ENCODE results near the gene CCL17.
"Not testable (repeated sequence)": the region's sequence is repeated elsewhere in the genome, so short reads cannot be mapped to it uniquely, and the experiment has no call there.

CCL17 gene

DNA sequence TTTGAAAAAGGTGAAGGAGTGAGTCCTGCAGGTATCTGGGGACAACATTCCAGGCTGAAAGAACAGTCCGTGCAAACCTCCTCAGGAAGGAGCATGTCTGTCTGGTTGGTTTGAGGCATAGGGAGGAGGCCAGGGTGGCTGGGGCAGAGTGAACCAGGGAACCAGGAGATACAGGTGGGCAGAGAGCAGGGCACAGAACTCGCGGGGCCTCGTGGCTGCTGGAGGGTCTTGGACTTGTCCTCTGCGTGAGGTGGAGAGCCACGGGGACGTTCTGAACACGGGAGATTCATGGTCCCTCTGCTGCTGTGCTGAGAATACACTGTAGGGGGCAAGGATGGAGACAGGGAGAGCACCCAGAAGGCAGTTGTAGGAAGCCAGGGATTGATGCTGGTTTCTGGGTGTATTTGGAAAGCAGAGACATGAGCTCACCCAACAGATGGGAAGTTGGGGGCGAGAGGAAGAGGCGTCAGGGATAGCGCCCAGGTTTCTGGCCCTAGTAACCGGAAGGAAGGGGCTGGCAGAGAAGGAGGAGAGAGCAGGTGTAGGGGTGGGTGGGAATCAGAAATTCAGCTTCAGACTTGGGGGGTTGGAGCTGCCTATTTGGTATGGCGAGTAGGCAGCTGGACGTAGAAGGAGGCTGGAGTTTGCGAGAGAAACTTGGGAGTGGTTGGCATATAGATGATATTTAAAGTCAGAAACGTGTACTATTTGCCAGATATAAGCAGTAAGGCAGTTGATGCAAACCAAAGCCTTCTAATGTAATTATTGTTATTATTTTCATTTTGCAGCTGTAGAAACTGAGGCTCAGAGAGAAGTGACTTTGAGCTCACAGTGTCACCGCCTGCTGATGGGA is at the start of gene CCL17:
CCL17 (plus strand) TSS at position 803 of the 853 bp plus-strand sequence. CDS start 9,166 bp downstream, outside the sequence.
- no peak for DNase-seq (ENCODE audit: low read depth)

DNA sequence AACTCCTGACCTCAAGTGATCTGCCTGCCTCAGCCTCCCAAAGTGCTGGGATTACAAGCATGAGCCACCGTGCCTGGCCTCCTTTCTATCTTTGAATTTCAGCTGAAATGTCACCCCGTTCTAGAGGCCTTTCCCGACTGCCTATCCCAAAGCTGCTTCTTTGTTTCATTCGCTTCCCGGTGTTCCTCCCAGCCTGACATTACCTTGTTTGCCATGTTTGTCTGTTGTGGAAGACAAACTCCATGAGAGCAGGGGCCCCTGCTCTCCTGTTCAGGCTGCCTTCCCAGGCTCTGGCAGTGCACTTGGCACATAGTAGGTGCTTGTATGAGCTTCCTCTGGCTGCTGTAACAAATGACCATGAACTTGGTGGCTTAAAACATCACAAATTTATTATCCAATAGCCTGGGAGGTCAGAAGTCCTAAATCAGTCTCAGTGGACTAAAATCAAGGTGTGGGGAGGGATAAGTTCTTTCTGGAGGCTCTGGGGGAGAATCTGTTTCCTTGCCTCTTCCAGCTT is 48.6 kb upstream of the CCL17 start:
- DNase-seq (ENCODE audit: low read depth), result no peak

DNA sequence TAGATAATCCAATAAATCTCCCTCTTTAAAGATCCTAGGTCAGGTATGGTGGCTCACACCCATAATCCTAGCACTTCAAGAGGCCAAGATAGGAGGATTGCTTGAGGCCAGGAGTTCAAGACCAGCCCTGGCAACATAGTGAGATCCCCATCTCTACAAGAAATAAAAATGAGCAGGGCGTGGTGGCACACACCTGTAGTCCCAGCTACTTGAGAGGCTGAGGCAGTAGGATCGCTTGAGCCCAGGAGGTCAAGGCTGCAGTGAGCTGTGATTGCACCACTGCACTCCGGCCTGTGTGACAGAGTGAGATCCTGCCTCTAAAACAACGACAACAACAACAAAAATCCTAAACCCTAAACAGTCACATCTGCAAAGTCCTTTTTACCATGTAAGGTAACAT is 48.0 kb upstream of the CCL17 start:
- no peak for DNase-seq (ENCODE audit: low read depth)

DNA sequence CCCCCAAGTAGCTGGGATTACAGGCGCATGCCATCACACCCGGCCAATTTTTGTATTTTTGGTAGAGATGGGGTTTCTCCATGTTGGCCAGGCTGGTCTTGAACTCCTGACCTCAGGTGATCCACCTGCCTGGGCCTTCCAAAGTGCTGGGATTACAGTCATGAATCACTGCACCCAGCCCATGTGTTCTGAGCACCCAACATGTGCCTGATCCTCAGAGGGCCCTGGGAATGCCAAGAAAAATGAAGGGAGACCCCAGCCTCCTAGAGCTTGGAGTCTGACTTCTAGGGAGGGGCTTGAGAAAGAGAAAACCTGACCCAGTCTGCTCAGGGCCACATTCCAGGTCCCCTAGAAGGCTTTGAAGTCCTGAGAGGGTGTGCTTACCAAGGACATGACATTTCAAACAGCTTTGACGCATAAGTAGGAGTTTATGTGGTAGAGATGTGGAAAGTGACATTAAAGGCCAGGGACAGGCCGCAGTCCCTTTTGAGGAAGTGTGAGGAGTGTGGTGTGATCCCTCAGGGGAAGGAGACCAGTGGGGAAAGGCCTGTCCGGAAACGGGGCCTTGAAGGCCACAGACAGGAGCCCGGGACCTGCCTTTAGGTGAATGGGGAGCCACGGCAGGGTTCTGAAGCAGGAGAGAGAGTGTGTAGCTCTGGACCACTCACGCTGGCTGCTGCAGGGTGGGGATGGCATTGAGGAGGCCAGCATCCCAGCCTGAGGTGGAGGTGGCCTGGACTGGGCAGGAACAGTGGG is 47.1 kb upstream of the CCL17 start:
- DNase-seq (ENCODE audit: low read depth), result no peak

DNA sequence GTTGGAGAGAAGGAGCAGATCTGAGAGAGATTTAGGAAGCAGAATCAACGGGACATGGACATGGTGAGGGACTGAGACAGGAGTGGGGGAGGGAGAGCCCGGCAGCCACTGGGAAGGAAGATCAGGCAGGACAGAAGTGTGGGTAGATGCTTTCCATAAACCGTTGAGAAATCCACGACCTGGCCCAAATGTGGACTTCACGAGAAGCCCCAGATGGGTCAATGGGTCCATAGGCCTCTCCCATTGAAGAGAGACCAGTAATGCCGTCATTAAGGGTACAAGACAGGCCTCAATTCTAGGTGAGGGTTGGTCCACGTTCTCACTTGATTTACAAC is 46.5 kb upstream of the CCL17 start:
- DNase-seq (ENCODE audit: low read depth), result no peak

DNA sequence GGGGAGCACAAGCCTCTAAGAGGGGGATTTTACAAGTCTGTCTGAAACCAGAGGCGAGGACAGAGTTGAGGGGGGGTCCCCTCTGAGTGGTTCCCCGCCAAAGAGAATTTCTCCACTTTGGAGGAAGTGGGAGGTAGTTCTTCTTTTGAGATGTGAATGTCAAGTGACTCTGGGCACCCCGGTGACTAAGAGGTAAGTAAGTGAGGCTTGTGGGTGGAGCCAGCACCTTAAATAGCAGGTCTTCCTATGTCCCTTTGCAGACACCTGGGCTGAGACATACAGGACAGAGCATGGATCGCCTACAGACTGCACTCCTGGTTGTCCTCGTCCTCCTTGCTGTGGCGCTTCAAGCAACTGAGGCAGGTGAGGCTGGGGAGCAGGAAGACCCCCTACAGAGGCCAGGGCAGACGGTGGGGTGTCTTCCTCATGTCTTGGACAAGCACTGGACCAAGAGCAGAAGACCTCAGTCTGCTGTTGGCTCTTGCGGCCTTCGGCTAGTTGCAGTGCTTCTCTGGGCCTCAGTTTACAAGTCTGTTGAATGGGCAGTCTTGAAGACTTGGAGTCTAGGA is 46.0 kb upstream of the CCL17 start, which contains the start of gene CCL22:
CCL22 (plus strand) TSS at position 257 of the 569 bp plus-strand sequence; CDS start at position 291, 34 bp downstream.
- no peak for DNase-seq (ENCODE audit: low read depth)

DNA sequence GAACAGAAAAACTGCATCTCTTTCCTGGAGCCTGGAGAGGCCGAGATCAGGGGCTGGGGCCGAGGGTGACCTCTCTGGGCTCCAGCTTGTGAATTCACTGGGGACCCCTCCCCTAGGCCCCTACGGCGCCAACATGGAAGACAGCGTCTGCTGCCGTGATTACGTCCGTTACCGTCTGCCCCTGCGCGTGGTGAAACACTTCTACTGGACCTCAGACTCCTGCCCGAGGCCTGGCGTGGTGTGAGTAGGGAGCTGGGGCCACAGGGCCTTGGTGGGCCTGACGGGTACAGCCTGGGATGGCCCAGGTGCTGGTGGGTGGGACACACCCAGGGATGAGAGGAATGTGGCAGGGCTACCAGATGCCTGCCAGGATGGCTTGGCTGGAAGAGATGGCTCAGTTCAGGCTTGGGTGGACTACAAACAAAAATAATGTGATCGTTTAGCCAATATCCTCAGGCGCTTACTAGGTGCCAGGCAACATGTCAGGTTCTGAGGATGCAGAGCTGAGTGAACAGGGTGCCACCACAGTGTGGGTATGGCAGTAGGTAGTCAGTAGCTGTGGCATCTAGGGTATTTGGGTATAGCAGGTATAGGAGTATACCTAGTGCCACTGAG is 44.1 kb upstream of the CCL17 start:
- no peak for DNase-seq (ENCODE audit: low read depth)

DNA sequence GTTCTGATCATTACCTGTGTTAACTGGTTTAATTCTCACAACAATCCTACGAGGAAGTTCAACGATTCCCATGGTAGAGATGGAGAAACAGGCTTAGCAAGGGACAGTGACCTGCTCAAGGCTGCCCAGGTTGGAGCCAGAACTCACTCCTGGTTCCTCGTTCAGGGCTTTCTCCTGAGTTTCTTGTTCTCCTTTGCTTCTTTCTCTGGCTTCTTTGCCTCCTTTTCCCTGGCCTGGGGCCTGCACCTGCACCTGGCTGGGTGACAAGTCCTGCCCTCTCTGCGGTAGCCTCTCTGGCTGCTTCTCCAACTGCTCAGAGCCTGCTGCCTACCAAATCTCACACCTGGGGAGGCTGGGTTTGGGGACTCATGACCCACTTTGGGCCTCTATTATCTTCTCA is 43.2 kb upstream of the CCL17 start:
- no peak for DNase-seq (ENCODE audit: low read depth)

DNA sequence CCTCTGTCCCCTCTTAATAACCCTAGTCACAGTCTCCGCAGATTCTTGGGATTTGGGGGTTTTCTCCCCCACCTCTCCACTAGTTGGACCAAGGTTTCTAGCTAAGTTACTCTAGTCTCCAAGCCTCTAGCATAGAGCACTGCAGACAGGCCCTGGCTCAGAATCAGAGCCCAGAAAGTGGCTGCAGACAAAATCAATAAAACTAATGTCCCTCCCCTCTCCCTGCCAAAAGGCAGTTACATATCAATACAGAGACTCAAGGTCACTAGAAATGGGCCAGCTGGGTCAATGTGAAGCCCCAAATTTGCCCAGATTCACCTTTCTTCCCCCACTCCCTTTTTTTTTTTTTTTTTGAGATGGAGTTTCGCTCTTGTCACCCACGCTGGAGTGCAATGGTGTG is 40.4 kb upstream of the CCL17 start:
- no peak for DNase-seq (ENCODE audit: low read depth)

DNA sequence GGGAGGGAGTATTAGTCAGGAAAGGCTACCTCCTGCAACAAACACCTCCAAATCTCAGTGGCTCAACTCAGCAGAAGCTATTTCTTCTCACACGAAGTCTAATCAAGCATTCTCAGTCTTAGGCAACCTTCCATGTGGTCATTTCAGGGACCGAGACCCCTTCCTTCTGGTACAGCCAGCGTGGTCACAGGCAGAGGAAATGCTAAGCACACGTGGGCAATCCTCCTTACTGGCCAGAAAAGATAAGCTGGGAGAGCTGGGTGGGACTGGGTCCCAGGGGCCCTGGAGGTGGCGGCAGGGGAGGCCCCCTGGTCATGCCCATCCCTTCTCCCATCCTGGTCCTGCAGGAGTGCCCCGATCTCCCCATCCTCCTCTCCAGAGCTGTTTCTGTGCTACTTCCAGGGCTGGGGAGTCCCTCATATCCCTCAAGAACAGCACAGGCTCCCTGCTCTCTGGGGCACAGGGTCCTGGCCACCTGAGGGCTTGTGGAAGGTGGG is 38.0 kb upstream of the CCL17 start:
- DNase-seq (ENCODE audit: low read depth), result no peak

DNA sequence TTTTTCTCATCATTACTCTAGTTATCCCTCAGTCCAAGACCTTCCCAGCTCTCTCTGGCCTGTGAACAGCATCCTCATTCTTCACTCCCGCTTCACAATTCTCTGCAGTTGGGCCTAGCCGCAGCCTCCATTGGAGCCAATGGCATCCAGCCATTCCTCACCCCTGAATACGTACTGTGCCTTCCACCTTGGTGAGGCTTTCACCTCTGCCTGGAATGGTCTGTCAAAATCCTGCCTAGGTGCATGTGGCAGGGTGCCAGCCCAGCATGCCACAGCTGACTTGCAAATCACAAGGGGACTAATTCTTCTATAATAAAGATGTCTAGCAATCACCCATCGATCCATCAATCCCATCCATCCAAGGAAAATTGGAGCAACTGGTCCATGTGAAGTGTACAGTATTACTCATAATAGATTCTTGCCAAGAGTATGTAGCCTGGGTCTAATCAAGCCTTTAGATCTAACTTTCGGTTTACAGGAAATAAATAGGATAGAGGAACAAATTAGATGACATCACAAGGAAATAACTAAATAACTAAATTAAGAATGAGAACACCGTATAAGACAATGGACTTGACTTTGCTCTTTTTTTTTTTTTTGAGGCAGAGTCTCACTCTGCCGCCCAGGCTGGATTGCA is 37.3 kb upstream of the CCL17 start:
- DNase-seq (ENCODE audit: low read depth), result no peak

DNA sequence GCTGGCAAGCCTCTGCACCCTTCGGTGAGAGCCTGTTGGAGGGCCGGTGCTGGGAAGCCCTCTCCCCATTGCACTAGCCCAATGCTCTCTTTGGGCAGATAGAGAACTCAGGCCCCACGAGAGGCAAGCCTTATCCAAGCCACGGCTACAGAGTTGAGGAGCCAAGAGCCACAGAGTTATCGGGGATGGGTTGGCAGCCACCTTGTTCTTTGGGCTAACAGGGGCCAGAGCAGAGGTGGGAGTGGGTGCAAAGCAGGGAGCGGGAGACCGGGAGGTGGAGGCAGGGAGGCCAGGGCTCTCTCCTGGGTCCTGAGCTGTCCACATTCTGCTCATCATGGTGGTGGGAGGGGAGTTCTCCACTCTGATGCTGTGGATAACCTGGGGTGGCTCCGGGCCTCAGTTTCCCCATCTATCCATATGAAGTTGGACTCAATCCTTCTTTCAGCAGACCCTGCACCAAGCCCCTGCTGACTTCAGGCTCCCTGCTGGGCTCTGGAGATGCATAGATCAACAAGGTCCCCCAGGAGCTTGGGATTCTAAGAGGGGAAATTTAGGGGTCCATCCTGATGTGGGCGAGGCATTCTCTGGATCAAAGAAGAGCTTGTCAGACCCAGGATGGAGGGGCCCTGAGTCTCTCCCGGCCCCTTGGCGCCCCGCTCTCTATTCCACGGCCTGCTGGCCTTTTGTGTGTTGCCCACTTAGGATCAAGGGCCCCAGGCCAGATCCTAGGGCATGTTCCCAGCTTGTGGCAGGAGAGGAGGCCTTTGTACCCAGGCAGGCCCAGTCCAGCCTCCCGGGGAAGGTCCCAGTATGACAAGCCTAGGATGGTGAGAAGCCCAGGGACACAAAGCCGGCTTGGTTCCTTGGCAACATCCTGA is 32.8 kb upstream of the CCL17 start:
- no peak for DNase-seq (ENCODE audit: low read depth)

DNA sequence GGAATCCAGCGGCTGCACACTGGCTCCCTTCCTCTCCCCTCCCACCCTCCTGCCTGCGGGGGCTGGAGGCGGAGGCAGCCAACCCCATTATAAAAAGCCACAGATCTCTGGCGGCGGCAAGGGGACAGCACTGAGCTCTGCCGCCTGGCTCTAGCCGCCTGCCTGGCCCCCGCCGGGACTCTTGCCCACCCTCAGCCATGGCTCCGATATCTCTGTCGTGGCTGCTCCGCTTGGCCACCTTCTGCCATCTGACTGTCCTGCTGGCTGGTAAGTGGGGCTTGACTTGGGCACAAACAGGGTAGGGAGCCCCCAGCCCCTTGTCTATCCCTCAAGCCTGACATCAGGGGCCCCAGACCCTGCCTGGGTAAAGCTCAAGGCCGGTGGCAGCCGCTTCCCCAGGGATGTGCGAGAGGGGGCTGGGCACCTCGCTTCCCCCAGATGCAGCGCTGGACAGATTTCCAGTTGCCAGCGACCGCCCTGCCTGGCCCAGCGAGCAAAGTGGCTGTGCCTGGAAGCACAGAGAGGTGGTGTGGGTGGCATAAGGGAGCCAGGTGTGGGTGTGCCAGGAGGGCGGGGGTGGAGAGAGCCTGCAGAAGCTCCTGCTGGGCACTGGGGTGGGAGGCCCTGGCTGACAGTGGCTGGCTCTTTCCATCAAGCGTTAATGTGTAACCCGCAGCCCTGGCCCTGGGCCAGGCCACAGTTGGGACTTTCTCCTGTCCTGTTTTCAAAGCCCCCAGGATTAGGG is 32.0 kb upstream of the CCL17 start, which contains the start of gene CX3CL1:
CX3CL1 (plus strand) TSS at position 119 of the 745 bp plus-strand sequence; CDS start at position 198, 79 bp downstream.
- no peak for DNase-seq (ENCODE audit: low read depth)

DNA sequence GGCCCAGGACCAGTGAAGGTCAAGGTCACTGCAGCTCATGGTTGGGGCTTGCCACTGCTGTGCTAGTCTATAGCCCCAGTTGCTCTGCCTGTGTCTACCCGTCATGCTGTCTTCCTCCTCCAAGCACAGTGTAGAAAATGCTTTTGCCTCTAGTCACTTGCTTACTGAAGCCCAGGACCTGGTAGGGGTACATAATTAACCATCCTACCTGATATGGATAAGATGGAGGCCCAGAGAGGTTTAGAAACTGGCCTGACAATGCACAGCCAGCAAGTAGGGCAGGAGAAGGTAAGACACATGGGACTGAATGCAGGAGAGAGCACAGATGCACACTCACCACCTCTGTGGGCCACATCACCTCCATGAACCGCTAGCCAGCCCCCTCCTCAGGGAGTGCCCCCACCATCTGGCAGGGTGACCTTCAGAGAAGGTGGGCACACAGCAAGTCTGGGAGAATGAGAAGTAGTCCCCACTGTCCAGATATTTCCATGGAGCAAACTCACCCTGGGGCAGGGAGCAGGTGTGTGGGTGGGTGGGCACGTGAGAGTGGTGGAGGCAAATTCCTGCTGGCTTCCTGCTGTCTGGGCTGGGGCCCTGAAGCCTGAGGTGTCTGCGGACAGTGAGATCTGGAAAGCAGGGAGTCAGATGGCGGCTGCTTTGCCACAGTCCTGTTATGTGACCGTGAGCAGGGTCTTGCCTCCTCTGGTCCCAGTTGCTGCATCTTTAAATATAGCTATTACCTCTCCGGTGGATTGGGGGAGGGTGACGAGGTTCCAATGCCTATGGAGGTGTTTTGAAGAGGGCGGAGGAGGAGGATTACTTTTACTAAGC is 31.2 kb upstream of the CCL17 start:
- no peak for DNase-seq (ENCODE audit: low read depth)

DNA sequence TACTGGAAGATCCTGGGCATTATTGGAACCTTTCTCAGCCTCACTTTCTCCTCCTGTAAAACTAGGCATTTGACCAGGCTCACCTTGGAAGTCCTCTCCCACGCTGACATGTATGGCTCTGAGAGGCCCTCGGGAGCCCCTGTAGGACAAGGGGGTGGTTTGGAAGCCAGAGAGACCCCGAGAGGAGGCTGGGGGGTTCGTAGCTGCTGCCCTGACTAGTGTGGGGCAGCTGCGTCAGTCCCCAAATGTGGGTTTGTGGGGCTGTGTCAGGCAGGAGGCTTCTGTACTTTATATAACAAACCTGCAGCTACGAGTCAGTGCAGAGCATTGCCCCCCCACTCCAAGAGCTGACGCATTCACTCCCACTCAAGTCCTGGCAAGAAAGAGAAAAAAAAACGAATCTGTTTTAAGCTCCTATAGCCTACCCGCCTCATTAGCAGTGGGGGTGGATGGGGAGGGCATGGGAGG is 30.5 kb upstream of the CCL17 start:
- no peak for DNase-seq (ENCODE audit: low read depth)

DNA sequence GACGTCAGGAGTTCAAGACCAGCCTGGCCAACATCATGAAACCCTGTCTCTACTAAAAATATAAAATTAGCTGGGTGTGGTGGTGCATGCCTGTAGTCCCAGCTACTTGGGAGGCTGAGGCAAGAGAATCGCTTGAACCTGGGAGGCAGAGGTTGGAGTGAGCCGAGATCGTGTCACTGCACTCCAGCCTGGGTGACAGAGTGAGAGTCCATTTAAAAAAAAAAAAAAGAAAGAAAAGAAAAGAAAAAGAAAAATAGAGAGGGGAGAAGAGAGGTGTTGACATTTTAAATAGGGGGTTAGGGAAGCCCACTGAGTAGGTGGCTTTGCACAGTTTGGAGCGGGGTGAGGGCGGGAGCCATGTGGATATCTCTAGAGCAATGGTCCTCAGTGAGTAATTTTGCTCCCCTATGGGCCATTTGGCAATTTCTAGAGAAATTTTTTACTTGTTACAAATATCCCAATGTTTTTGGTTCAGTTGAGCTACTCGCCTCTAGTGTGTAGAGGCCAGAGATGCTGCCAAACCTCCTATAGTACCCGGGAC is 29.6 kb upstream of the CCL17 start:
- not testable (repeated sequence) for DNase-seq (ENCODE audit: low read depth)

DNA sequence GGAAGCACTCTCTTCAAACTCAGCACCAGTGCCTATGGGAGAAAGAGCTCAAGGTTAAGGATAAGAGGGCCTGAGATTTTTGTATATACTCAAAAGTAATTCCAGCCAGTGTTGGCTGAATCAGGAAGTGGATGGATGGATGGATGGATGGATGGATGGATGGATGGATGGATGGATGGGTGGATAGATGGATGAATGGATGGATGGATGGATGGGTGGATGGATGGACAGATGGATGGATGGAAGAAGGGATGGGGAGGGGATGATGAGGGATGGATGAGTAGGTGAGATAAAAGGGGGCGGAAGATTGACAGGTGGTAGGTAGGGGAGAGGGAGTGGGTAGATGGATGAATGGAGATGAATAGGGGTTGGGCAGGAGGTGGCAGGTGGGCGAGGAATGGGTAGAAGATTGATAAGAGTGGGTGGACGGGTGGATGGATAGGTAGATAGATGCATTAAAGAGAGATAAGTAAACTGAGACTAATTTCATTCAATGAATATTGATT is 28.2 kb upstream of the CCL17 start:
- no peak for DNase-seq (ENCODE audit: low read depth)

All from stimulated activated CD8-positive, alpha-beta memory T cell treated with anti-CD3 and anti-CD28 coated beads, Interleukin-4, amount 100 ng/mL, for 24 hours (primary cell).